ENCODE data around the gene PBRM1.

DNA sequence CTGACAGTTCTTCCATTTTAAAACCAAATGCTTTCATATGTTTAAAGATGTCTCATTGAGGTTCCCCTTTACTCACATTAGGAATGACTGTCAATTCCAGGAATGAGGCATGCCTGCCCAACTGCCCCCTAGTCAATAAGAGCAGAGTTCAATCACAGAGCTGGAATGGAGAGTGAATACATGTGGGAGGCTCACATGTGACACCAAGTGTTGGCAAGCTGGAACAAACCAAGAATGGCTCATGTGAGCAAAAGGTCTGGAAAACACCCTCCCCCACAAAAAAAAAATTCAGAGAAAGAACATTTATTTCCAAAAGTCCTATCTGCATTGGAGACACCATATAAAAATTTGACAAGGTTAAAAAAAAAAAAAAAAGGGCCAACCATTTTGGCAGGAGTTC is 3.7 kb downstream of the PBRM1 start:
- no peak for TF ChIP-seq TAF1 (IDR thresholded peaks at IDR 0.05; ENCODE audit: borderline replicate concordance, low read depth, low read length)
- no peak for TF ChIP-seq POLR2AphosphoS5 (IDR thresholded peaks at IDR 0.05; ENCODE audit: low read depth, low read length)
